K562 (cell line): ENCODE measurements around the gene MYO3B. TPM values are rescaled to one million over a fixed set of nuclear protein-coding genes. Genes with fewer than 3 reads are reported as not detected.
A peak's percentile ranks its signal among the peaks of the same experiment; 100 is the strongest.

Experiments used
- ATAC-seq: fragments of 200-7000 bp; cut with Tn5 transposase; 3 replicates; pipeline ENCODE4 v1.9.1; 2020; ENCODE audit warnings: moderate library complexity
- BruUV-seq: library from RNA; stranded (reverse); fragments of 400-500 nt; replicated peaks from 2 replicates; lab custom pipeline; 2021; lab: Mats Ljungman, UMichigan
- CTCF ChIA-PET: fragments of 300-600 bp; formaldehyde crosslinking; extraction: SDS; loops from one replicate; lab custom pipeline; 2021; ENCODE audit warnings: low intra/inter-chr PET ratio; lab: Yijun Ruan, JAX
- POLR2A ChIA-PET: fragments of 300-600, 350-650 bp; sonication (Branson Sonifier 250); formaldehyde crosslinking; extraction: SDS; loops from one replicate; lab custom pipeline; 2021; ENCODE audit warnings: antibody characterized with exemption, inconsistent platforms; lab: Yijun Ruan, JAX
- DNase-seq, 4 experiments: peaks; one replicate each; pipeline versions ENCODE4 v3.0.0 to v3.0.0-alpha.2; 2011 to 2018; ENCODE audit warnings: low spot score in 3 of 4, mixed read lengths in 3 of 4; ENCODE audit errors: extremely low read depth in 1 of 4
- FAIRE-seq: peaks from 2 replicates; lab custom pipeline; 2011; peaks lifted over from hg19 to GRCh38; lab: Jason Lieb, UNC
- H2AFZ ChIP-seq: 2 replicates; pipeline ENCODE4 v1.6.0; 2011; ENCODE audit warnings: low read depth, low read length, control low read depth, inconsistent platforms
- H3K27ac ChIP-seq: fragments of 200-600 bp; 3 replicates; pipeline ENCODE4 v1.8.0; 2011; ENCODE audit warnings: low read depth, mild to moderate bottlenecking, control low read depth, inconsistent platforms, low read length, moderate library complexity, mixed read lengths; ENCODE audit errors: extremely low read depth
- H3K27me3 ChIP-seq, 2 experiments: fragments of 300-600 bp in 1 of 2; 2 replicates in 1 of 2; 3 replicates in 1 of 2; pipeline versions ENCODE4 v1.6.0 to v1.8.0; 2011; ENCODE audit warnings: inconsistent platforms in 2 of 2, low read length in 2 of 2, mild to moderate bottlenecking in 1 of 2, mixed read lengths in 1 of 2, moderate library complexity in 1 of 2; ENCODE audit not compliant: control insufficient read depth in 2 of 2, insufficient read depth in 2 of 2
- H3K36me3 ChIP-seq: fragments of 300-600 bp; 3 replicates; pipeline ENCODE4 v1.8.0; 2011; ENCODE audit warnings: mild to moderate bottlenecking, low read length, inconsistent platforms; ENCODE audit not compliant: control insufficient read depth, insufficient read depth
- H3K4me1 ChIP-seq, 2 experiments: fragments of 200-600 bp in 1 of 2; replicated peaks in 1 of 2; 2 replicates in 1 of 2; 3 replicates in 1 of 2; pipeline versions ENCODE4 v1.5.1 to v1.8.0; 2011; ENCODE audit warnings: inconsistent platforms in 2 of 2, low read length in 2 of 2, mild to moderate bottlenecking in 1 of 2, mixed read lengths in 1 of 2, moderate library complexity in 1 of 2; ENCODE audit not compliant: control insufficient read depth in 2 of 2, insufficient read depth in 2 of 2
- H3K4me2 ChIP-seq: 2 replicates; pipeline ENCODE4 v1.6.1; 2011; ENCODE audit warnings: low read length, control low read depth, inconsistent platforms, mixed read lengths; ENCODE audit not compliant: insufficient read depth
- H3K4me3 ChIP-seq: fragments of 200-600 bp; sonication (generic), shearing (Covaris generic); 2 replicates; pipeline ENCODE4 v1.5.1; 2016; ENCODE audit warnings: control low read depth, inconsistent platforms
- H3K79me2 ChIP-seq: fragments of 200-600 bp; 3 replicates; pipeline ENCODE4 v1.8.0; 2011; ENCODE audit warnings: low read length, inconsistent platforms; ENCODE audit not compliant: control insufficient read depth, insufficient read depth
- H3K9ac ChIP-seq, 2 experiments: 2 replicates each; pipeline versions ENCODE4 v1.6.0 to v1.6.1; 2011; ENCODE audit warnings: low read depth in 2 of 2, low read length in 2 of 2, control low read depth in 1 of 2, inconsistent platforms in 1 of 2, mild to moderate bottlenecking in 1 of 2, mixed read lengths in 1 of 2; ENCODE audit not compliant: insufficient read depth in 1 of 2
- H3K9me1 ChIP-seq: one replicate; pipeline ENCODE4 v1.6.0; 2011; ENCODE audit warnings: inconsistent platforms, mild to moderate bottlenecking, low read length, moderate library complexity; ENCODE audit not compliant: control insufficient read depth, insufficient read depth
- H3K9me3 ChIP-seq: replicated peaks from 2 replicates; pipeline ENCODE4 v1.5.1; 2011; ENCODE audit warnings: low read depth, low read length, inconsistent platforms; ENCODE audit not compliant: control insufficient read depth, insufficient read depth
- H4K20me1 ChIP-seq: replicated peaks from 2 replicates; pipeline ENCODE4 v1.6.1; 2011; ENCODE audit warnings: low read length, inconsistent platforms, mixed read lengths; ENCODE audit not compliant: control insufficient read depth, insufficient read depth
- ETV1 ChIP-seq: fragments of 450-650 bp; conservative IDR thresholded peaks from 2 replicates; pipeline ENCODE4 v1.6.1; 2016; ENCODE audit warnings: missing genetic modification characterization, control low read depth, low read depth, missing compliant biosample characterization
- ETV6 ChIP-seq, 3 experiments: fragments of 150-350 bp in 1 of 3; sonication (generic) in 1 of 3; formaldehyde crosslinking in 1 of 3; IDR thresholded peaks; 2 replicates each; pipeline versions ENCODE4 v1.6.1 to v1.8.0; 2014 to 2022; ENCODE audit warnings: borderline replicate concordance in 2 of 3, low read depth in 2 of 3, antibody characterized with exemption in 1 of 3, low read length in 1 of 3, mild to moderate bottlenecking in 1 of 3, missing genetic modification reagents in 1 of 3
- GABPA ChIP-seq: fragments of 200-800 bp; sonication (Bioruptor generic); conservative IDR thresholded peaks from 2 replicates; pipeline ENCODE4 v1.6.1; 2016; ENCODE audit warnings: low read depth, missing genetic modification characterization, missing compliant biosample characterization
- MBD1 ChIP-seq: fragments of 250-450 bp; sonication (Bioruptor Pico); IDR thresholded peaks from 2 replicates; pipeline ENCODE4 v1.8.0; 2022; ENCODE audit warnings: inconsistent platforms
- RAD21 ChIP-seq, 2 experiments: fragments of 250-450 bp in 1 of 2; fragments of 450-650 bp in 1 of 2; sonication (Bioruptor Pico) in 1 of 2; formaldehyde crosslinking in 1 of 2; IDR thresholded peaks in 1 of 2; conservative IDR thresholded peaks in 1 of 2; 2 replicates each; pipeline versions ENCODE4 v1.4.0 to v1.8.0; 2020 to 2022; ENCODE audit warnings: mild to moderate bottlenecking in 2 of 2, moderate library complexity in 1 of 2
- RFX1 ChIP-seq: fragments of 450-650 bp; IDR thresholded peaks from 2 replicates; pipeline ENCODE4 v1.6.1; 2016; ENCODE audit warnings: mild to moderate bottlenecking, moderate library complexity
- ZNF165 ChIP-seq: fragments of 250-450 bp; sonication (Bioruptor Pico); IDR thresholded peaks from 2 replicates; pipeline ENCODE4 v1.4.0; 2020; ENCODE audit warnings: borderline replicate concordance
- WGBS: fragments of 100-300 bp; shearing (Covaris generic); methylation state at CpG from one replicate; pipeline ENCODE4 v1.1.6; 2016; ENCODE audit warnings: low coverage, mixed read lengths; ENCODE audit not compliant: insufficient coverage; ENCODE audit errors: missing lambda C conversion rate; 5-methylcytosine and 5-hydroxymethylcytosine counted together
- in situ Hi-C: fragments of 300-500 bp; cut with MboI; formaldehyde crosslinking; loops from 4 replicates; pipeline ENCODE4 v1.15.0; 2018; ENCODE audit warnings: inconsistent platforms, mixed read lengths
- intact Hi-C: fragments of 100-400 bp; cut with micrococcal nuclease; formaldehyde crosslinking; loops from 2 replicates; pipeline ENCODE4 v1.14.2; 2022
- polyA plus RNA-seq, 8 experiments: library from polyadenylated mRNA; depleted of rRNA in 4 of 8; stranded (reverse) in 5 of 8; unstranded in 3 of 8; fragments of >200 nt; fragmentation: Nextera tagmentation in 2 of 8; fragmentation: Illumina TruSeq in 1 of 8; extraction: Ambion mirVana in 2 of 8; extraction: Trizol in 1 of 8; gene quantifications; 2 replicates each; pipeline versions ENCODE4 v1.2.1 to v1.2.3, GENCODE V29; 2011 to 2014; ENCODE audit warnings: inconsistent platforms in 1 of 8, missing spikeins in 1 of 8
- total RNA-seq, 7 experiments: library from RNA; depleted of rRNA in 6 of 7; stranded (reverse); fragments of >200 nt in 6 of 7; fragmentation: Illumina TruSeq in 2 of 7; extraction: Trizol in 2 of 7; gene quantifications; 2 replicates each; pipeline versions ENCODE4 v1.2.1 to v1.2.3, GENCODE V29; 2011 to 2021; ENCODE audit warnings: low replicate concordance in 1 of 7
- TF ChIP-seq, protein P1 (sequence below), 3 experiments: IDR thresholded peaks in 2 of 3; conservative IDR thresholded peaks in 1 of 3; 2 replicates each; pipeline ENCODE4 v1.5.1; 2011 to 2012; ENCODE audit warnings: low read length in 3 of 3, mild to moderate bottlenecking in 3 of 3, control low read depth in 2 of 3, improper control_type of control experiment in 1 of 3, inconsistent platforms in 1 of 3, low read depth in 1 of 3, mixed read lengths in 1 of 3, moderate library complexity in 1 of 3; ENCODE audit not compliant: insufficient read depth in 2 of 3
- TF ChIP-seq, protein P2 (sequence below): sonication (generic); formaldehyde crosslinking; IDR thresholded peaks from 2 replicates; pipeline ENCODE4 v1.8.1; 2023; ENCODE audit warnings: mild to moderate bottlenecking, missing genetic modification reagents, moderate library complexity
- TF ChIP-seq, protein P3 (sequence below): fragments of 450-650 bp; formaldehyde crosslinking; IDR thresholded peaks from 2 replicates; pipeline ENCODE4 v1.4.0; 2022; ENCODE audit warnings: missing genetic modification characterization

Gene MYO3B
- total and polyA plus RNA-seq, 9 of the 15 experiments (the other 6 are each of a cell fraction or from before 2014, with no cell fraction given), result 2.7 to 6.5 (median 3.6) TPM

GRCh38 chr2:170576296-170576695 lies 398.3 kb downstream of the MYO3B start:
- H3K27ac ChIP-seq, result no peak overlapping the region
- POLR2A ChIA-PET, result interaction anchor here (1.4 to 2.0 kb wide), 2 partner anchors 11 to 39 kb away, joined by 3 to 4 read pairs; no protein-coding TSS in a partner anchor
- peak overlapping the region; percentile 57 for H2AFZ ChIP-seq
- H3K27me3 ChIP-seq, result 0 out of 5 replicates have a peak, but pooled peaks cover 0 to 4% of the 10 kb centered on the region in 2 experiments
- no peaks in the 10 kb centered on the region for H3K9me1 ChIP-seq
- no peaks in the 10 kb centered on the region for H3K79me2 ChIP-seq
- DNase-seq (peak in 3 of 4 experiments; percentile 18 to 22 (median 21)), ATAC-seq (peak; percentile 59; the same call in 2 of the 3 replicates), FAIRE-seq (no peak)
- no peak overlapping the region for H3K4me2 ChIP-seq
- H3K36me3 ChIP-seq, result no peaks in the 10 kb centered on the region
- peak; percentile 46; the same call in 1 of the 2 replicates for TF ChIP-seq RFX1
- TF ChIP-seq ETV6 (IDR thresholded peaks at IDR 0.05; ENCODE audit: borderline replicate concordance in 1 of 2, low read depth in 2 of 2, low read length in 1 of 2), result no peak
- no peak for TF ChIP-seq ETV6 (CRISPR knock-in tag; IDR thresholded peaks at IDR 0.05; ENCODE audit: borderline replicate concordance)
- TF ChIP-seq RAD21 (CRISPR knock-in tag; conservative IDR thresholded peaks at IDR 0.05 in 1 of 2, IDR thresholded peaks at IDR 0.05 in 1 of 2), result peak; percentile 25 to 60
- TF ChIP-seq, protein P1, sequence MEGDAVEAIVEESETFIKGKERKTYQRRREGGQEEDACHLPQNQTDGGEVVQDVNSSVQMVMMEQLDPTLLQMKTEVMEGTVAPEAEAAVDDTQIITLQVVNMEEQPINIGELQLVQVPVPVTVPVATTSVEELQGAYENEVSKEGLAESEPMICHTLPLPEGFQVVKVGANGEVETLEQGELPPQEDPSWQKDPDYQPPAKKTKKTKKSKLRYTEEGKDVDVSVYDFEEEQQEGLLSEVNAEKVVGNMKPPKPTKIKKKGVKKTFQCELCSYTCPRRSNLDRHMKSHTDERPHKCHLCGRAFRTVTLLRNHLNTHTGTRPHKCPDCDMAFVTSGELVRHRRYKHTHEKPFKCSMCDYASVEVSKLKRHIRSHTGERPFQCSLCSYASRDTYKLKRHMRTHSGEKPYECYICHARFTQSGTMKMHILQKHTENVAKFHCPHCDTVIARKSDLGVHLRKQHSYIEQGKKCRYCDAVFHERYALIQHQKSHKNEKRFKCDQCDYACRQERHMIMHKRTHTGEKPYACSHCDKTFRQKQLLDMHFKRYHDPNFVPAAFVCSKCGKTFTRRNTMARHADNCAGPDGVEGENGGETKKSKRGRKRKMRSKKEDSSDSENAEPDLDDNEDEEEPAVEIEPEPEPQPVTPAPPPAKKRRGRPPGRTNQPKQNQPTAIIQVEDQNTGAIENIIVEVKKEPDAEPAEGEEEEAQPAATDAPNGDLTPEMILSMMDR (IDR thresholded peaks at IDR 0.05 in 2 of 3, conservative IDR thresholded peaks at IDR 0.05 in 1 of 3; ENCODE audit: insufficient read depth in 2 of 3, low read depth in 1 of 3, low read length in 3 of 3), result peak in 2 of 3 experiments; percentile 16 to 45; a peak in 2 of 6 replicates
- TF ChIP-seq ZNF165 (CRISPR knock-in tag), result no peak
- TF ChIP-seq ETV1 (tag), result peak; percentile 55
- TF ChIP-seq, protein P2, sequence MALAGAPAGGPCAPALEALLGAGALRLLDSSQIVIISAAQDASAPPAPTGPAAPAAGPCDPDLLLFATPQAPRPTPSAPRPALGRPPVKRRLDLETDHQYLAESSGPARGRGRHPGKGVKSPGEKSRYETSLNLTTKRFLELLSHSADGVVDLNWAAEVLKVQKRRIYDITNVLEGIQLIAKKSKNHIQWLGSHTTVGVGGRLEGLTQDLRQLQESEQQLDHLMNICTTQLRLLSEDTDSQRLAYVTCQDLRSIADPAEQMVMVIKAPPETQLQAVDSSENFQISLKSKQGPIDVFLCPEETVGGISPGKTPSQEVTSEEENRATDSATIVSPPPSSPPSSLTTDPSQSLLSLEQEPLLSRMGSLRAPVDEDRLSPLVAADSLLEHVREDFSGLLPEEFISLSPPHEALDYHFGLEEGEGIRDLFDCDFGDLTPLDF, result no peak
- TF ChIP-seq, protein P3, sequence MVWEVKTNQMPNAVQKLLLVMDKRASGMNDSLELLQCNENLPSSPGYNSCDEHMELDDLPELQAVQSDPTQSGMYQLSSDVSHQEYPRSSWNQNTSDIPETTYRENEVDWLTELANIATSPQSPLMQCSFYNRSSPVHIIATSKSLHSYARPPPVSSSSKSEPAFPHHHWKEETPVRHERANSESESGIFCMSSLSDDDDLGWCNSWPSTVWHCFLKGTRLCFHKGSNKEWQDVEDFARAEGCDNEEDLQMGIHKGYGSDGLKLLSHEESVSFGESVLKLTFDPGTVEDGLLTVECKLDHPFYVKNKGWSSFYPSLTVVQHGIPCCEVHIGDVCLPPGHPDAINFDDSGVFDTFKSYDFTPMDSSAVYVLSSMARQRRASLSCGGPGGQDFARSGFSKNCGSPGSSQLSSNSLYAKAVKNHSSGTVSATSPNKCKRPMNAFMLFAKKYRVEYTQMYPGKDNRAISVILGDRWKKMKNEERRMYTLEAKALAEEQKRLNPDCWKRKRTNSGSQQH (CRISPR knock-in tag), result no peak
- TF ChIP-seq GABPA (tag), result peak; percentile 44; the same call in 1 of the 2 replicates
- no peak for TF ChIP-seq MBD1
- H3K9me3 ChIP-seq, result no peaks in the 10 kb centered on the region
- in situ Hi-C loops (no loop called here), intact Hi-C loops (no loop called here)
- whole genome bisulfite sequencing, result 12% methylated on average over 7 of the region's 7 CpGs
- no peaks in the 10 kb centered on the region for H3K4me1 ChIP-seq
- no peak overlapping the region for H3K9ac ChIP-seq
- H4K20me1 ChIP-seq, result no peaks in the 10 kb centered on the region
- CTCF ChIA-PET, result no interaction called here
- H3K4me3 ChIP-seq, result no peak overlapping the region
- no TSS peak for BruUV-seq
